GM23248 (cell line): ENCODE measurements around the gene CWF19L2.

Experiments used
- EZH2 ChIP-seq: fragments of 200-600 bp; sonication (generic); IDR thresholded peaks from 2 replicates; pipeline ENCODE4 v1.6.1; 2018; ENCODE audit warnings: antibody characterized with exemption, mild to moderate bottlenecking; ENCODE audit not compliant: insufficient read depth, poor library complexity, severe bottlenecking
- EZH2phosphoT487 ChIP-seq: fragments of 200-600 bp; sonication (generic); IDR thresholded peaks from 2 replicates; pipeline ENCODE4 v1.6.1; 2018; ENCODE audit warnings: antibody characterized with exemption, moderate library complexity, mild to moderate bottlenecking, low read depth; ENCODE audit not compliant: insufficient read depth

GRCh38 chr11:107467696-107468095, 10.1 kb upstream of the CWF19L2 start:
- TF ChIP-seq EZH2 (no peak), EZH2phosphoT487 (no peak)
